CD1c-positive myeloid dendritic cell (primary cell): Measurements from ENCODE around the gene MRPL23.

Experiments
- DNase-seq: peaks from one replicate; pipeline ENCODE4 v3.0.0-alpha.2; 2016; ENCODE audit errors: extremely low spot score

MRPL23 gene

DNA sequence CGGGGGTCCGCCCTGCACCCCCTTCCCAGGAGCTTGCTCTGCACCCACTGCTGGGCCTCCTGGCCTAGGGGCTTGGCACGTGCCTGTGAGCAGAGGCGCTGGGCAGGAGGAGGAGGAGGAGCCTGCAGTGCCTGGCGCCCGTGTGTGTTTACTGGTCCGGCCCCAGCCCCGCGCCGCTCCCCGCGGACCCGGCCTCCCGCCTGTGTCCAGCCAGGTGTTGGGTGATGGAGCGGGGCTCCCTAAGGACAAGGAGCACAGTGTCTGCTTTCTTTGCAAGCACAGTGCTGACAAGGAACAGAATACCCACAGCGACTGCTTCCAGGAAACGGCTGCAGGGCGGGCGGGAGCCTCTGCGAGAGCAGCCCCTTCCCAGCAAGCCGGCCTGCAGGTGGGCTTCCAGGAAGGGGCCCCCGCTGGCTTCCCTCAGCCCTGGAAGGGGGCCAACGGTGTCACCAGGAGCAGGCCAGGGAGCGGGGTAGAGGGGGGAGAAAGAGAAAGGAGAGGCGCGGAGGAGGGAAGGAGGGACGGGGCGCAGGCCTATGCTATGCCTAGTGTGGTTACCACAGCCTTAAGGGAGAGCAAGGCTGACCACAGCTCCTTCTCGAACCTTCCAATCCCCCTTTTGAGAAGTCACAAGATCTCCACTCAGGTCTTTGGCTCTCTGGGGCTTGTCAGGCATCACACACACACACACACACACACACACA lies 43.9 kb downstream of the MRPL23 start:
- no peak for DNase-seq

DNA sequence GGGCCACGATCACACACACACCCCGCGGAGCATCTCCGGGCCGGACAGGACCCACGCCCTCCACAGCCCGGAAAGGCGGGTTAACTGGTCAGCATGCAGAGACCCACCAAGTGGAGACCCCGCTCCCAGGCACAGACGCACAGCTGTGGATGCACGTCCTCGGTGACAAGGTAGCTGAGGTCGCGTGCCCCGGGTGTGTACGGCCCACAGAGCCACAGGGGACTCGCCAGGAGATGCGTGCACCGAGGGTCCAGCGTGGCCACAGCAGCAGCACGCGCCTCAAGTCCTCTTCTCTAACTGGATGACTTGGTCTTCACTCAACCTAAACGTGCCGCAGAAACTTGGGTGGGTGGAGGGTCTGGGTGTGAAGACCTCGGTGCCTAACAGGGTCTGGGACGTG lies 45.0 kb downstream of the MRPL23 start:
- DNase-seq = no peak

DNA sequence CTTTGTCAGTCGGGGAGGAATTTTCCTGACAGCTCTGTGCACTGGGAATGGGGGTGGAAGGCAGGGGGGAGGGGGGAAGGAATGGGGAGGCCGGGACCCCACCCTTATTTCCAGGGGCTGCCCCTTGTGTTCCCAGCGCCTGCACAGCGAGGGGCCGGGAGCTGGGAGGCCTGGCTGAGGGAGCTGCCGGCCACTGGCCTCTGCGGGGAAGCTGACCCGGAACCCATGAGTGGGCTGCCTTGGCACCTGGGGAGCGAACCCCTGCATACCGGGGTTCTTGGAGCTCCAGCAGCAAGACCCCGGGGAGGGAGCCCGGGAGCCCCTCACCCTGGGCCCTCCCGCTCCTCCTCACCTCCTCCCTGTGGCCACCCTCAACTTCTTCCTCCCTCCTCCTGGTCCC lies 47.0 kb downstream of the MRPL23 start:
- no peak for DNase-seq

GRCh38 chr11:1997755-1998154 lies 50.6 kb downstream of the MRPL23 start, which contains the start of gene H19:
TSS of gene H19 (minus strand) at chr11:1997842.
- DNase-seq = no peak

DNA sequence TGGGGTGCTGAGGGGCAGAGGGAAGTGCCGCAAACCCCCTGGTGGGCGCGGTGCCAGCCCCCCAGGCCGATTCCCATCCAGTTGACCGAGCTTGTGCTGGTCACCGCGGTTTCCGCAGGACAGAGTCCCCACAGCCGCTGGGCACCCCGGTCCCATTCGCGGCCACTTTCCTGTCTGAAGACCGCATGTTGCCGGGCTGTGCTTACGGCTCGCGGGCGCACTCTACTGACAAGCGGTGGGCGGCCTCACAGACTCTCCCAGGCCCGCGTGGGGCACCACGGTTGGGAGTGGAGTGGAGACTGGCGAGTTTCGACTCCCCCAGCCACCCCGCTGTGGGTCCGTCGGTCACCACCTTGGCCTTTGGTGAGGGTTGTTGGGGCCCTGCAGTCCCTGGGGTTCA lies 51.2 kb downstream of the MRPL23 start:
- no peak for DNase-seq

- DNase-seq = no peak
These were observed 51.7 kb downstream of the MRPL23 start for GRCh38 chr11:1998861-1999260.

DNA sequence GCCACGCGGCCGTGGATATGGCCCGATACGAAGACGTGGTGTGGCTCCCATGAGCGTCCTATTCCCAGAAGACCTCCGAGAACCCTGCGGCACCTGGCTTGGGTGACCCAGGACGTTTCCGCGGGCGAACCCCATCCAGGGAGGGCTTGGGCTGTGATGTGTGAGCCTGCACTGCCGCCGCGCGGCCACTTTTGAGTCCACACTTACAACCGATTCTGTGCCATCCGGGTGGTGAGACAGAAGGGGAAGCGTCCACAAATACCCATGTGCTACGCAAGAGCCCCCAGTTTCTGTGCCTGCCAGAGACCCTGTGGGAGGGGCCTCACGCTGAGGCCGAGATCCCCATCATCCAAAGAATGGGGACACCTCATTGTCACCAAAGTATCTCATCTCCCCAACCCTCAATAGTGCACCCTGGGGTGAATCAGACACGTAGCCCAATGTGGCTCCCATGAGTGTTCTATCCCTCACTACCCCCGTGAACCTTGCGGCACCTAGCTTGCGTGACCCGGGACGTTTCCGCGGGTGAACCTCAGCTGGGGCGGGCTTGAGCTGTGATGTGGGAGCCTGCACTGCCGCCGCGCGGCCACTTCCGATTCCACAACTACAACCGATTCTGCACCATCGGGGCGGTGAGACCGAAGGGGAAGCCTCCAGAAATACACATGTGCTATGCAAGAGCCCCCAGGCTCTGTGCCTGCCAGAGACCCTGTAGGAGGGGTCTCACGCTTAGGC lies 55.1 kb downstream of the MRPL23 start:
- no peak for DNase-seq

GRCh38 chr11:2002807-2003206 lies 55.7 kb downstream of the MRPL23 start:
- DNase-seq = no peak

- DNase-seq = no peak
These were observed 57.3 kb downstream of the MRPL23 start for GRCh38 chr11:2004466-2004865.
